Lower lobe of right lung (tissue), 2 donors: Measurements from ENCODE around the gene PRMT3. TPM values are rescaled to one million over a fixed set of nuclear protein-coding genes. Genes with fewer than 3 reads are reported as not detected.
"Not testable (repeated sequence)": the region's sequence is repeated elsewhere in the genome, so short reads cannot be mapped to it uniquely, and the experiment has no call there.

Source experiments
- ATAC-seq, 2 donors: fragments of 200-7000 bp; cut with Tn5 transposase; one replicate each; pipeline ENCODE4 v1.9.1; 2020 to 2022; ENCODE audit warnings: mild to moderate bottlenecking in 2 of 2, moderate library complexity in 2 of 2
- DNase-seq: peaks from one replicate; pipeline ENCODE4 v3.0.0-alpha.2; 2020
- H3K27ac ChIP-seq: fragments of 200-600 bp; one replicate; pipeline ENCODE4 v1.8.0; 2022
- H3K27me3 ChIP-seq: fragments of 200-600 bp; one replicate; pipeline ENCODE4 v1.8.0; 2022; ENCODE audit warnings: low read depth
- H3K36me3 ChIP-seq: fragments of 200-600 bp; one replicate; pipeline ENCODE4 v1.8.0; 2022; ENCODE audit warnings: mild to moderate bottlenecking
- H3K4me1 ChIP-seq: fragments of 200-600 bp; one replicate; pipeline ENCODE4 v1.8.0; 2022
- H3K4me3 ChIP-seq: fragments of 200-600 bp; one replicate; pipeline ENCODE4 v1.8.0; 2022; ENCODE audit warnings: mild to moderate bottlenecking
- H3K9me3 ChIP-seq: fragments of 200-600 bp; one replicate; pipeline ENCODE4 v1.8.0; 2022
- intact Hi-C: fragments of 100-400 bp; cut with DNase I; formaldehyde crosslinking; loops from one replicate; pipeline ENCODE4 v1.11.0; 2022
- total RNA-seq: library from RNA; stranded (reverse); fragmentation: NEBNext Ultra II Directional; extraction: Animal tissue kit (Norgen Biotek cat#: 25700); gene quantifications from one replicate; pipeline ENCODE4 v1.2.1, GENCODE V29; 2021
- TF ChIP-seq, protein P1 (sequence below): fragments of 200-600 bp; IDR thresholded peaks from one replicate; pipeline ENCODE4 v1.8.0; 2022; ENCODE audit warnings: antibody characterized with exemption, mild to moderate bottlenecking
- donor health status: DM: no; HTN: yes; CAD: no; lungs with severe emphysema.

The PRMT3 gene
- total RNA-seq, 1 donor from 2014 or later = 10.6 TPM

DNA sequence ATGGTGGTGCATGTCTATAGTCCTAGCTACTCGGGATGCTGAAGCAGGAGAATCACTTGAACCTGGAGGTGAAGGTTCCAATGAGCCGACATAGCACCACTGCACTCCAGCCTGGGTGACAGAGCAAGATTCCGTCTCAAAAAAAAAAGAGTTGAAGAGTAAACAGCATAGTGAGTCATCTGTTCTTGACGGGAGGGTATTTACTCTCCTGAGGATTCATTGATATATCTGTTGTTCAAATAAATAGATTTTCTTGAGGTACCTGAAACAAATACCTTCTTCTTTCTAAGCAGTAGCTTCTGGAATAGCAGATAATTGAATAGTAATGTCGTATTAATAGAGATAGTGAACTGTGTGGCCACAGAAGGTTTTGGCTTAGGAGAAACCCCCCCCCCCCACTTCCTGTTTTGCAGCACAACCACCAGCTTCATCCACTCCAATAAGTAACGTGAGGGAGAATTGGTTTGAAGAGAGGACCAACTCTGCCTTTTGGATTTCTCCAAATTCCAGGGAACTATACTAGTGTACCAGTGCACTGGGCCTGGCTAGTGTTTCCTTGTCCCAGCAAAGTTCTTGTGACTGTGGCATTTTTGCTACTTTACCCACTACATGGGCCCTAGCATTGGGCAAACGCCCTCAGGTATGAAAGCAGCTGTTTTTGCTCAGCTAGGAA, 90.0 kb downstream of the PRMT3 start:
- Histone ChIP-seq H3K9me3 (no peaks in the 10 kb centered on the region), H3K36me3 (no peaks in the 10 kb centered on the region), H3K27ac (no peak overlapping the region), H3K4me1 (peaks cover 18% of the 10 kb centered on the region), H3K27me3 (no peaks in the 10 kb centered on the region), H3K4me3 (no peak overlapping the region)
- intact Hi-C loops = no loop called here
- ATAC-seq (no peak), DNase-seq (no peak)
- TF ChIP-seq, protein P1, sequence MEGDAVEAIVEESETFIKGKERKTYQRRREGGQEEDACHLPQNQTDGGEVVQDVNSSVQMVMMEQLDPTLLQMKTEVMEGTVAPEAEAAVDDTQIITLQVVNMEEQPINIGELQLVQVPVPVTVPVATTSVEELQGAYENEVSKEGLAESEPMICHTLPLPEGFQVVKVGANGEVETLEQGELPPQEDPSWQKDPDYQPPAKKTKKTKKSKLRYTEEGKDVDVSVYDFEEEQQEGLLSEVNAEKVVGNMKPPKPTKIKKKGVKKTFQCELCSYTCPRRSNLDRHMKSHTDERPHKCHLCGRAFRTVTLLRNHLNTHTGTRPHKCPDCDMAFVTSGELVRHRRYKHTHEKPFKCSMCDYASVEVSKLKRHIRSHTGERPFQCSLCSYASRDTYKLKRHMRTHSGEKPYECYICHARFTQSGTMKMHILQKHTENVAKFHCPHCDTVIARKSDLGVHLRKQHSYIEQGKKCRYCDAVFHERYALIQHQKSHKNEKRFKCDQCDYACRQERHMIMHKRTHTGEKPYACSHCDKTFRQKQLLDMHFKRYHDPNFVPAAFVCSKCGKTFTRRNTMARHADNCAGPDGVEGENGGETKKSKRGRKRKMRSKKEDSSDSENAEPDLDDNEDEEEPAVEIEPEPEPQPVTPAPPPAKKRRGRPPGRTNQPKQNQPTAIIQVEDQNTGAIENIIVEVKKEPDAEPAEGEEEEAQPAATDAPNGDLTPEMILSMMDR = no peak

DNA sequence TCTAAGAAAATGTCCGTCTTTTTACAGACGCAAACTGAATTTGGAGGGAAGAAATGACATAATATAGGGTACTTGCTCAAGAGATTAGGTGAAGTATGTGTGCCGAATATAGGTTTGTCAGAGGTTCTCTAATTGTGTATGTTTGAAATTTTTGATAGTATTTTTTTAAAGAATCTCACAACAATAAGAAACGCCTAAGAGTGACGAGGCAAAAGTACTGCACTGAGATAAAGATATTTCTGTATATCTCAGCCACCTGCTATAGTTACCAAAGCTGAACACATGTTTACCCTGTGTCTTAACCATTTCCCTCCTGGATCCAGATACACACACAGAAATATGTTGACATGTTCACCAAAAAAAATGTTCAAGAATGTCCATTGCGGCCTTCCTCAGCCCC, 92.0 kb downstream of the PRMT3 start:
- TF ChIP-seq, protein P1 = no peak
- no peaks in the 10 kb centered on the region for H3K27me3 ChIP-seq
- no peak overlapping the region for H3K27ac ChIP-seq
- H3K36me3 ChIP-seq = no peaks in the 10 kb centered on the region
- no peak for ATAC-seq
- H3K4me1 ChIP-seq = peaks cover 13% of the 10 kb centered on the region
- DNase-seq = no peak
- no peak overlapping the region for H3K4me3 ChIP-seq
- H3K9me3 ChIP-seq = no peaks in the 10 kb centered on the region
- intact Hi-C loops = no loop called here

DNA sequence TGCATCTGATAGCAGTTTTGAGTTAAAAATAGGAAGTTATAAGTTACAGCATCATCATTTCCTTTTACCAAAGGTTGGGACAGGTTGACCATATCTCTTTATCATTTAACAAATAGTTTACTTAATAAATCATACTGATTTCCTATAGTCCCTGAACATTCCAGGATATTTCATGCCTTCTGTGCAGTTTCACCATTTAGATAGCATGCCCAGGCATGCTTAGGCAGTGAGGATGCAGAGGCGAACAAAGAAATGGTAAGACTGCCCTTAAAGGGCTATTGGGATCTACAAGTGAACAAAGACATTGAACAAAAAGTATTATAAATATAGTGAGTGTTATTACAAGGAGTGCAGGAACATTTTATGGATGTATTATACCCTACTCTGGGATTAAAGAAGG, 96.4 kb downstream of the PRMT3 start:
- intact Hi-C loops = no loop called here
- TF ChIP-seq, protein P1 = no peak
- no peaks in the 10 kb centered on the region for H3K4me1 ChIP-seq
- H3K9me3 ChIP-seq = no peaks in the 10 kb centered on the region
- no peak for ATAC-seq
- no peaks in the 10 kb centered on the region for H3K27me3 ChIP-seq
- H3K27ac ChIP-seq = no peak overlapping the region
- no peak for DNase-seq
- H3K4me3 ChIP-seq = no peak overlapping the region
- H3K36me3 ChIP-seq = no peaks in the 10 kb centered on the region

DNA sequence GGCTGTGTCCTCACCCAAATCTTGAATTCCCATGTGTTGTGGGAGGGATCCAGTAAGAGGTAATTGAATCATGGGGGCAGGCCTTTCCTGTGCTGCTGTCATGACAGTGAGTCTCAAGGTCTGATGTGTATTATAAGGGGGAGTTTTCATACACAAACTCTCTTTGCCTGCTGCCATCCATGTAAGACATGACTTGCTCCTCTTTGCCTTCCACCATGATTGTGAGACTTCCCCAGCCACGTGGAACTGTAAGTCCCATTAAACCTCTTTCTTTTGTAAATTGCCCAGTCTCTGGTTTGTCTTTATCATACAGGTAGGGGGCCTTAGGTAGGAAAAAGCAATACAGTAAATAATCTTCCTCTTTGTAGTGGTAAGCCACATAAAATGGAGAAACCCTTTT, 96.9 kb downstream of the PRMT3 start:
- H3K9me3 ChIP-seq, H3K27me3 ChIP-seq, intact Hi-C loops, H3K27ac ChIP-seq, ATAC-seq, DNase-seq, H3K4me3 ChIP-seq, H3K36me3 ChIP-seq, H3K4me1 ChIP-seq: not testable (repeated sequence)

DNA sequence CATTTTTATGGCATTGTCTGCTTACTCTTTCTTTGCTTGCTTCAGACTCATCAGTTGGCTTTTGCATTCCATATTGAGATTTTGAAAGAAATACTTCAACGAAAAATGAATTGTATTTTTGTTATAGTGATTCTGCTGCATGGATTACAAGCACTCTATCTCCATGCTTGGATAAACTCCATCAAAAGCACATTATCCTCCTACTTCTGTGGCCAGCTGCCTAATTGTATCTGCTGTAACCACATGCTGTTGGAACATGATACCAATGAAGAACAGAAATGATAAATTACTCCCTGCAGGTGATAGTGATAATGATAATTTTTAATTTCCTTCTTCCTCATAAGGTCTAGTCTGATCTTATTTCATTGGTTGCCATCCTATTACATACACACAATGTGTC, 100.8 kb downstream of the PRMT3 start:
- Histone ChIP-seq H3K27me3 (no peaks in the 10 kb centered on the region), H3K4me1 (no peaks in the 10 kb centered on the region), H3K27ac (no peak overlapping the region), H3K36me3 (no peaks in the 10 kb centered on the region), H3K4me3 (no peak overlapping the region), H3K9me3 (no peaks in the 10 kb centered on the region)
- ATAC-seq (no peak), DNase-seq (no peak)
- intact Hi-C loops = no loop called here
- TF ChIP-seq, protein P1 = no peak

DNA sequence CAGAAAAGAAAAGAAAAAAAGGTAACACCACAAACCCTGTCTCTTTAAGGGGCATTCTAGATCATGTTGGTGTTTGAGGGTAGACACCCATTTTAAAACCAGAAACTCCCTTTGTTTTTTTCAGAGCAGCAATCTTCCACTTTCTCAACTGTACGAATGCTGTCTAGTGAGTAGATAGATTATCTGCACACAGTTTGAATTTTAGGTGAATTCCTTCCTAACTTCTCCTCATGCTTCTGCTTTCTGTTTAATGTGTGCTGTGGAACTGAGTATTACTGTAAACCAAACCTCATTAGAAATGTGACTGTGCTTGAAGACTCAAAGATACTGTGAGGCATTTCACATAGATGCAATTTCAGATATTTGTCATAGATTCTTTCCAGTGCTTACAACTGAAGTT, 102.4 kb downstream of the PRMT3 start:
- ATAC-seq (no peak), DNase-seq (no peak)
- H3K27me3 ChIP-seq = no peaks in the 10 kb centered on the region
- H3K36me3 ChIP-seq = no peaks in the 10 kb centered on the region
- H3K9me3 ChIP-seq = no peaks in the 10 kb centered on the region
- intact Hi-C loops = no loop called here
- H3K27ac ChIP-seq = no peak overlapping the region
- H3K4me3 ChIP-seq = no peak overlapping the region
- no peaks in the 10 kb centered on the region for H3K4me1 ChIP-seq
- TF ChIP-seq, protein P1 = no peak
